Superior temporal gyrus (tissue), 1 donor: ENCODE results near the gene IRS2.

Experiments
- DNase-seq: peaks from one replicate; pipeline ENCODE4 v3.0.0-alpha.2; 2016; ENCODE audit errors: extremely low spot score

The IRS2 gene

GRCh38 chr13:109758937-109759480, 27.4 kb downstream of the IRS2 start:
- no peak for DNase-seq

GRCh38 chr13:109756778-109757177, 29.6 kb downstream of the IRS2 start:
- no peak for DNase-seq

GRCh38 chr13:109755997-109756396, 30.4 kb downstream of the IRS2 start:
- no peak for DNase-seq

GRCh38 chr13:109755551-109755950, 30.8 kb downstream of the IRS2 start:
- no peak for DNase-seq

- DNase-seq = no peak
Observed at GRCh38 chr13:109751477-109751876, 34.9 kb downstream of the IRS2 start.

GRCh38 chr13:109750221-109750775, 36.1 kb downstream of the IRS2 start:
- DNase-seq = no peak

GRCh38 chr13:109749365-109749764, 37.0 kb downstream of the IRS2 start:
- DNase-seq = no peak

- DNase-seq = no peak
Observed at GRCh38 chr13:109748677-109749076, 37.7 kb downstream of the IRS2 start.

- no peak for DNase-seq
Observed at GRCh38 chr13:109747524-109747923, 38.9 kb downstream of the IRS2 start.

- no peak for DNase-seq
Observed at GRCh38 chr13:109746364-109746763, 40.0 kb downstream of the IRS2 start.

GRCh38 chr13:109745702-109746101, 40.7 kb downstream of the IRS2 start:
- DNase-seq = no peak

- no peak for DNase-seq
Observed at GRCh38 chr13:109745060-109745459, 41.3 kb downstream of the IRS2 start.

GRCh38 chr13:109744512-109745051, 41.8 kb downstream of the IRS2 start:
- no peak for DNase-seq

- DNase-seq = no peak
Observed at GRCh38 chr13:109743706-109744453, 42.5 kb downstream of the IRS2 start.

GRCh38 chr13:109741966-109742365, 44.4 kb downstream of the IRS2 start:
- no peak for DNase-seq

- DNase-seq = no peak
Observed at GRCh38 chr13:109740721-109741120, 45.7 kb downstream of the IRS2 start.

- DNase-seq = no peak
Observed at GRCh38 chr13:109740121-109740520, 46.3 kb downstream of the IRS2 start.

GRCh38 chr13:109738298-109738746, 48.1 kb downstream of the IRS2 start:
- DNase-seq = no peak

GRCh38 chr13:109737606-109738005, 48.8 kb downstream of the IRS2 start:
- no peak for DNase-seq

- DNase-seq = no peak
Observed at GRCh38 chr13:109737046-109737573, 49.3 kb downstream of the IRS2 start.

GRCh38 chr13:109735436-109735966, 50.9 kb downstream of the IRS2 start:
- DNase-seq = no peak

GRCh38 chr13:109734002-109734785, 52.2 kb downstream of the IRS2 start:
- no peak for DNase-seq
